Stimulated activated CD8-positive, alpha-beta memory T cell treated with anti-CD3 and anti-CD28 coated beads, Interleukin-7, amount 100 ng/mL, for 24 hours (primary cell): ENCODE data around the gene USP17L20.
"Not testable (repeated sequence)": the region's sequence is repeated elsewhere in the genome, so short reads cannot be mapped to it uniquely, and the experiment has no call there.

ENCODE experiments used
- DNase-seq: peaks from one replicate; pipeline ENCODE4 v3.0.0-alpha.2; 2020; ENCODE audit warnings: low read depth

The USP17L20 gene, protein sequence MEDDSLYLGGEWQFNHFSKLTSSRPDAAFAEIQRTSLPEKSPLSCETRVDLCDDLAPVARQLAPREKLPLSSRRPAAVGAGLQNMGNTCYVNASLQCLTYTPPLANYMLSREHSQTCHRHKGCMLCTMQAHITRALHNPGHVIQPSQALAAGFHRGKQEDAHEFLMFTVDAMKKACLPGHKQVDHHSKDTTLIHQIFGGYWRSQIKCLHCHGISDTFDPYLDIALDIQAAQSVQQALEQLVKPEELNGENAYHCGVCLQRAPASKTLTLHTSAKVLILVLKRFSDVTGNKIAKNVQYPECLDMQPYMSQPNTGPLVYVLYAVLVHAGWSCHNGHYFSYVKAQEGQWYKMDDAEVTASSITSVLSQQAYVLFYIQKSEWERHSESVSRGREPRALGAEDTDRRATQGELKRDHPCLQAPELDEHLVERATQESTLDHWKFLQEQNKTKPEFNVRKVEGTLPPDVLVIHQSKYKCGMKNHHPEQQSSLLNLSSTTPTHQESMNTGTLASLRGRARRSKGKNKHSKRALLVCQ

GRCh38 chr4:9257824-9258223 lies at the start of gene USP17L20:
TSS of gene USP17L20 (plus strand) at chr4:9258124. CDS start at chr4:9258124, 0 bp downstream.
- DNase-seq: not testable (repeated sequence)

- not testable (repeated sequence) for DNase-seq
These were observed 47.6 kb upstream of the USP17L20 start, which contains the start of gene USP17L10 for GRCh38 chr4:9210357-9210756. TSS of gene USP17L10 (plus strand) at chr4:9210657. CDS start at chr4:9210657, 0 bp downstream.

GRCh38 chr4:9214701-9215100 lies 43.2 kb upstream of the USP17L20 start:
- not testable (repeated sequence) for DNase-seq

- not testable (repeated sequence) for DNase-seq
These were observed 42.8 kb upstream of the USP17L20 start, which contains the start of gene USP17L11 for GRCh38 chr4:9215105-9215504. TSS of gene USP17L11 (plus strand) at chr4:9215405. CDS start at chr4:9215405, 0 bp downstream.

GRCh38 chr4:9219852-9220251 lies 38.1 kb upstream of the USP17L20 start, which contains the start of gene USP17L12:
TSS of gene USP17L12 (plus strand) at chr4:9220152. CDS start at chr4:9220152, 0 bp downstream.
- DNase-seq: not testable (repeated sequence)

DNA sequence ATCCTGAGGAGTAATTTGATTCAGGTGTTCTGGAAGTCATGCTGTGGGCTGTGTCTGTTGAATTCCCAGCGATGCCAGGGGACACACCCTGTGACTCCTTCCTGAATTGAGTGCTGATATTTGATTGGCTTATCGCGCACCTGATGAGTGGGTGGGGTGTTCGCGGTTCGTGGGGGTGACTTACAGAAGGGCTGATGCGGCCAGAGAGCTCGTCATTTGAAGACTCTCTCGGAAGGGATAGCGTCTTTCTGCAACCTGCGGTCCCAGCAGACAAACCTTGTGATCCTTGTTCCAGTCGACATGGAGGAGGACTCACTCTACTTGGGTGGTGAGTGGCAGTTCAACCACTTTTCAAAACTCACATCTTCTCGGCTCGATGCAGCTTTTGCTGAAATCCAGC lies 33.3 kb upstream of the USP17L20 start, which contains the start of gene USP17L13:
TSS of gene USP17L13 (plus strand) at position 301 of the 400 bp plus-strand sequence. CDS start at position 301, 0 bp downstream.
- DNase-seq: not testable (repeated sequence)

DNA sequence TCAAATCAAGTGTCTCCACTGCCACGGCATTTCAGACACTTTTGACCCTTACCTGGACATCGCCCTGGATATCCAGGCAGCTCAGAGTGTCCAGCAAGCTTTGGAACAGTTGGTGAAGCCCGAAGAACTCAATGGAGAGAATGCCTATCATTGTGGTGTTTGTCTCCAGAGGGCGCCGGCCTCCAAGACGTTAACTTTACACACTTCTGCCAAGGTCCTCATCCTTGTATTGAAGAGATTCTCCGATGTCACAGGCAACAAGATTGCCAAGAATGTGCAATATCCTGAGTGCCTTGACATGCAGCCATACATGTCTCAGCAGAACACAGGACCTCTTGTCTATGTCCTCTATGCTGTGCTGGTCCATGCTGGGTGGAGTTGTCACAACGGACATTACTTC lies 27.7 kb upstream of the USP17L20 start:
- not testable (repeated sequence) for DNase-seq

- not testable (repeated sequence) for DNase-seq
These were observed 23.8 kb upstream of the USP17L20 start, which contains the start of gene USP17L15 for GRCh38 chr4:9234085-9234484. TSS of gene USP17L15 (plus strand) at chr4:9234385. CDS start at chr4:9234385, 0 bp downstream.

DNA sequence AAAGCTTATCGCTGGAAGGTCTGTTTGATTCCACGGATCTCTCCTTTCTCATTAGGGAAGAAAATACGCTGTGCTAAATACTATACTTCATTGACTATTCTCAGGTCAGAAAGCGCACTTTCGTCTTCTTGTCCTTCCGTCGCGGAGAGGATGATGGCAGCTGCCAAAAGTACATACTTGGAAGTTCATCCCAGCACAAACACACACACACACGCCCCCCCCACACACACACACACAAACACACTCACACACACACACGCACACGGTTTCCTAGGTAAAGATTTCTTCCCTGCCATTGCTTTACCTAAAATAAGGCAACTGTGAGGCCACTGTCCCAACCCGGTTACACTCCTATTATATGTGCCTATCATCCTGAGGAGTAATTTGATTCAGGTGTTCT lies 19.5 kb upstream of the USP17L20 start:
- not testable (repeated sequence) for DNase-seq

GRCh38 chr4:9243579-9243978 lies 14.3 kb upstream of the USP17L20 start, which contains the start of gene USP17L17:
TSS of gene USP17L17 (plus strand) at chr4:9243879. CDS start at chr4:9243879, 0 bp downstream.
- DNase-seq: not testable (repeated sequence)

GRCh38 chr4:9247953-9248680 lies 9.8 kb upstream of the USP17L20 start, which contains the start of gene USP17L18:
TSS of gene USP17L18 (plus strand) at chr4:9248630. CDS start at chr4:9248630, 0 bp downstream.
- DNase-seq: not testable (repeated sequence)

GRCh38 chr4:9253078-9253477 lies 4.8 kb upstream of the USP17L20 start, which contains the start of gene USP17L19:
TSS of gene USP17L19 (plus strand) at chr4:9253378. CDS start at chr4:9253378, 0 bp downstream.
- DNase-seq: not testable (repeated sequence)

GRCh38 chr4:9262572-9262971 lies 4.6 kb downstream of the USP17L20 start, which contains the start of gene USP17L21:
TSS of gene USP17L21 (plus strand) at chr4:9262872. CDS start at chr4:9262872, 0 bp downstream.
- DNase-seq: not testable (repeated sequence)

GRCh38 chr4:9267319-9267718 lies 9.4 kb downstream of the USP17L20 start, which contains the start of gene USP17L22:
TSS of gene USP17L22 (plus strand) at chr4:9267619. CDS start at chr4:9267619, 0 bp downstream.
- DNase-seq: not testable (repeated sequence)

DNA sequence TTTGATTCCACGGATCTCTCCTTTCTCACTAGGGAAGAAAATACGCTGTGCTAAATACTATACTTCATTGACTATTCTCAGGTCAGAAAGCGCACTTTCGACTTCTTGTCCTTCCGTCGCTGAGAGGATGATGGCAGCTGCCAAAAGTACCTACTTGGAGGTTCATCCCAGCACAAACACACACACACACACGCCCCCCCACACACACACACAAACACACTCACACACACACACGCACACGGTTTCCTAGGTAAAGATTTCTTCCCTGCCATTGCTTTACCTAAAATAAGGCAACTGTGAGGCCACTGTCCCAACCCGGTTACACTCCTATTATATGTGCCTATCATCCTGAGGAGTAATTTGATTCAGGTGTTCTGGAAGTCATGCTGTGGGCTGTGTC lies 13.8 kb downstream of the USP17L20 start:
- DNase-seq: not testable (repeated sequence)
